D721Med (cell line): ENCODE results near the gene DDOST.

Experiments
- DNase-seq: peaks from one replicate; pipeline ENCODE4 v3.0.0; 2011; ENCODE audit warnings: low spot score; ENCODE audit not compliant: insufficient read length
- FAIRE-seq: peaks from 2 replicates; lab custom pipeline; 2011; peaks lifted over from hg19 to GRCh38; lab: Jason Lieb, UNC
- TF ChIP-seq, protein P1 (sequence below): IDR thresholded peaks from 2 replicates; pipeline ENCODE4 v1.5.1; 2012; ENCODE audit warnings: mild to moderate bottlenecking, control low read depth; ENCODE audit not compliant: insufficient read depth; ENCODE audit errors: missing control alignments

DDOST gene

GRCh38 chr1:20625176-20626097 lies 35.7 kb downstream of the DDOST start:
- FAIRE-seq: no peak
- no peak for DNase-seq
- TF ChIP-seq, protein P1, sequence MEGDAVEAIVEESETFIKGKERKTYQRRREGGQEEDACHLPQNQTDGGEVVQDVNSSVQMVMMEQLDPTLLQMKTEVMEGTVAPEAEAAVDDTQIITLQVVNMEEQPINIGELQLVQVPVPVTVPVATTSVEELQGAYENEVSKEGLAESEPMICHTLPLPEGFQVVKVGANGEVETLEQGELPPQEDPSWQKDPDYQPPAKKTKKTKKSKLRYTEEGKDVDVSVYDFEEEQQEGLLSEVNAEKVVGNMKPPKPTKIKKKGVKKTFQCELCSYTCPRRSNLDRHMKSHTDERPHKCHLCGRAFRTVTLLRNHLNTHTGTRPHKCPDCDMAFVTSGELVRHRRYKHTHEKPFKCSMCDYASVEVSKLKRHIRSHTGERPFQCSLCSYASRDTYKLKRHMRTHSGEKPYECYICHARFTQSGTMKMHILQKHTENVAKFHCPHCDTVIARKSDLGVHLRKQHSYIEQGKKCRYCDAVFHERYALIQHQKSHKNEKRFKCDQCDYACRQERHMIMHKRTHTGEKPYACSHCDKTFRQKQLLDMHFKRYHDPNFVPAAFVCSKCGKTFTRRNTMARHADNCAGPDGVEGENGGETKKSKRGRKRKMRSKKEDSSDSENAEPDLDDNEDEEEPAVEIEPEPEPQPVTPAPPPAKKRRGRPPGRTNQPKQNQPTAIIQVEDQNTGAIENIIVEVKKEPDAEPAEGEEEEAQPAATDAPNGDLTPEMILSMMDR: no peak

DNA sequence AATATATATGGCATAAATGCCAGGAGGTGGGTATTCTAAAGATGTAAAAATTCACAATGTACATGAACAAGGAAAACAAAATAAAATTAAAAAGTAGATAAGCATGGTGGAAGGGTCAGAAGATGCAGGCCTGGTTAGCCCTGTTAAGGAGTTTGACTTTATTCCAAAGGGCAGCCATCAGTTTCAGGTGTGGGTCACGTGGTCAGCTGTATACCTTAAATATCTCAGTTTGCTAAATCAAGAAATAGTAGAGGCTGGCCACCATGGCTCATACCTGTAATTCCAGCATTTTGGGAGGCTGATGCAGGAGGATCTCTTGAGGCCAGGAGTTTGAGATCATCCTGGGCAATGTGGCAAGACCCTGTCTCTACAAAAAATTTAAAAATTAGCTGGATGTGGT lies 36.5 kb downstream of the DDOST start:
- FAIRE-seq (no peak), DNase-seq (no peak)
- TF ChIP-seq, protein P1: no peak

- TF ChIP-seq, protein P1: no peak
- FAIRE-seq (no peak), DNase-seq (no peak)
Observed at GRCh38 chr1:20621012-20621411, 40.2 kb downstream of the DDOST start.

DNA sequence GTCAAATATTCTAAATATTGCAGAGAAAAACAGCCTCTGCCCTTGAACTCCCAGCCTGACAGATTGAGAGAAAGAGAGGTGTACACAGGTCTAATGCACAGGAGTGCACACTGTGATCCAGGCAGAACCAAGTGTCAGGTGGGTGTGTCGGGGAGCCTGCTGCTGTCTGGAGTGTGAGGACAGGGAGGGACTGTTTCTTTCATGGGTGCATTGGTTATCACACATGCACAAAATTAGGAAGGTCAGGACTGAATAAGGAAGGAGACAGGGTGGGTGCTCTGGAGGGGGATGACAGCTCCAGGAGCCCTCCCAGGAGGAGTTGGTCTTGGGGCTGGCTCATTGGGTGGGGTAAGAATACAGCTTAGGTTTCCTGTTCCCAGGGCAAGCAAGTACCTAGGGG lies 41.2 kb downstream of the DDOST start:
- no peak for FAIRE-seq
- DNase-seq: no peak
- TF ChIP-seq, protein P1: no peak

GRCh38 chr1:20618550-20618949 lies 42.6 kb downstream of the DDOST start:
- TF ChIP-seq, protein P1: no peak
- no peak for FAIRE-seq

GRCh38 chr1:20616847-20617487 lies 44.2 kb downstream of the DDOST start:
- FAIRE-seq (no peak), DNase-seq (no peak)
- TF ChIP-seq, protein P1: no peak

More at GRCh38 chr1:20618550-20618949, 42.6 kb downstream of the DDOST start:
- DNase-seq: no peak
